Neuronal stem cell (in vitro differentiated cells): Measurements from ENCODE around the gene CD19.
"Not testable (repeated sequence)": the region's sequence is repeated elsewhere in the genome, so short reads cannot be mapped to it uniquely, and the experiment has no call there.

Experiments used
- DNase-seq: peaks from one replicate; pipeline ENCODE4 v3.0.0-alpha.2; 2013; ENCODE audit warnings: low spot score
- H2AFZ ChIP-seq: one replicate; pipeline ENCODE4 v1.6.1; 2013; ENCODE audit warnings: mild to moderate bottlenecking, low read length, inconsistent platforms
- H2AK5ac ChIP-seq: 2 replicates; pipeline ENCODE4 v1.6.1; 2013; ENCODE audit warnings: low read depth, mild to moderate bottlenecking, inconsistent platforms, low read length, moderate library complexity, mixed read lengths
- H2BK120ac ChIP-seq: 2 replicates; pipeline ENCODE4 v1.6.1; 2013; ENCODE audit warnings: low read depth, mild to moderate bottlenecking, inconsistent platforms, low read length, moderate library complexity, mixed read lengths
- H2BK12ac ChIP-seq: one replicate; pipeline ENCODE4 v1.6.1; 2013; ENCODE audit warnings: low read length, inconsistent platforms
- H2BK15ac ChIP-seq: 2 replicates; pipeline ENCODE4 v1.6.1; 2013; ENCODE audit warnings: mild to moderate bottlenecking, low read length, inconsistent platforms, mixed read lengths
- H2BK5ac ChIP-seq: one replicate; pipeline ENCODE4 v1.6.1; 2013; ENCODE audit warnings: inconsistent platforms, mild to moderate bottlenecking, low read length, moderate library complexity
- H3K14ac ChIP-seq: one replicate; pipeline ENCODE4 v1.6.1; 2013; ENCODE audit warnings: low read length, inconsistent platforms
- H3K18ac ChIP-seq: 2 replicates; pipeline ENCODE4 v1.6.1; 2013; ENCODE audit warnings: low read length, inconsistent platforms
- H3K23ac ChIP-seq: 2 replicates; pipeline ENCODE4 v1.6.1; 2013; ENCODE audit warnings: low read depth, mild to moderate bottlenecking, mixed read lengths, low read length, inconsistent platforms; ENCODE audit not compliant: poor library complexity
- H3K27ac ChIP-seq: replicated peaks from 3 replicates; pipeline ENCODE4 v1.5.1; 2013; ENCODE audit warnings: low read length, inconsistent platforms
- H3K27me3 ChIP-seq, 3 experiments: 2 replicates each; pipeline ENCODE4 v1.6.1; 2013; ENCODE audit warnings: low read length in 3 of 3, mild to moderate bottlenecking in 2 of 3, inconsistent platforms in 1 of 3, low read depth in 1 of 3, mixed read lengths in 1 of 3, moderate library complexity in 1 of 3; ENCODE audit not compliant: control insufficient read depth in 3 of 3, insufficient read depth in 3 of 3
- H3K36me3 ChIP-seq, 2 donors: replicated peaks in 1 of 2; 2 replicates each; pipeline ENCODE4 v1.6.1; 2013; ENCODE audit warnings: low read length in 2 of 2; ENCODE audit not compliant: control insufficient read depth in 2 of 2, insufficient read depth in 2 of 2
- H3K4ac ChIP-seq: 2 replicates; pipeline ENCODE4 v1.6.1; 2013; ENCODE audit warnings: inconsistent platforms, mild to moderate bottlenecking, low read length, moderate library complexity
- H3K4me1 ChIP-seq, 2 donors: 1 replicate in 1 of 2; 2 replicates in 1 of 2; pipeline ENCODE4 v1.6.1; 2013; ENCODE audit warnings: low read length in 2 of 2, low read depth in 1 of 2; ENCODE audit not compliant: control insufficient read depth in 2 of 2, insufficient read depth in 1 of 2
- H3K4me2 ChIP-seq: one replicate; pipeline ENCODE4 v1.6.1; 2013; ENCODE audit warnings: mild to moderate bottlenecking, low read length, inconsistent platforms; ENCODE audit not compliant: insufficient read depth, poor library complexity, severe bottlenecking
- H3K4me3 ChIP-seq, 2 donors: 2 replicates each; pipeline ENCODE4 v1.5.1; 2013; ENCODE audit warnings: low read length in 2 of 2, mild to moderate bottlenecking in 2 of 2, inconsistent platforms in 1 of 2, moderate library complexity in 1 of 2
- H3K79me1 ChIP-seq: one replicate; pipeline ENCODE4 v1.6.1; 2013; ENCODE audit warnings: low read depth, mild to moderate bottlenecking, inconsistent platforms, low read length, moderate library complexity
- H3K9ac ChIP-seq: one replicate; pipeline ENCODE4 v1.6.1; 2013; ENCODE audit warnings: mild to moderate bottlenecking, low read depth, low read length, inconsistent platforms; ENCODE audit not compliant: poor library complexity
- H3K9me3 ChIP-seq, 2 donors: replicated peaks in 1 of 2; 2 replicates each; pipeline versions ENCODE3 to v1.6.1; 2013; ENCODE audit warnings: low read length in 2 of 2, mild to moderate bottlenecking in 2 of 2, inconsistent platforms in 1 of 2, low read depth in 1 of 2, mixed read lengths in 1 of 2, moderate library complexity in 1 of 2; ENCODE audit not compliant: control insufficient read depth in 2 of 2, insufficient read depth in 1 of 2
- H4K8ac ChIP-seq: one replicate; pipeline ENCODE4 v1.6.1; 2013; ENCODE audit warnings: low read depth, mild to moderate bottlenecking, inconsistent platforms, low read length, moderate library complexity
- H4K91ac ChIP-seq: one replicate; pipeline ENCODE4 v1.6.1; 2013; ENCODE audit warnings: low read length, low read depth, mild to moderate bottlenecking, inconsistent platforms; ENCODE audit not compliant: poor library complexity
- WGBS, 2 donors: extraction: QIAGEN DNeasy Blood & Tissue Kit; methylation state at CpG; one replicate each; pipeline ENCODE4 v1.1.7; 2013; ENCODE audit warnings: missing lambda C conversion rate in 2 of 2, mixed read lengths in 1 of 2; ENCODE audit not compliant: insufficient read length in 2 of 2, insufficient replicate concordance in 1 of 2; ENCODE audit errors: extremely low coverage in 2 of 2; 5-methylcytosine and 5-hydroxymethylcytosine counted together

Gene CD19

DNA sequence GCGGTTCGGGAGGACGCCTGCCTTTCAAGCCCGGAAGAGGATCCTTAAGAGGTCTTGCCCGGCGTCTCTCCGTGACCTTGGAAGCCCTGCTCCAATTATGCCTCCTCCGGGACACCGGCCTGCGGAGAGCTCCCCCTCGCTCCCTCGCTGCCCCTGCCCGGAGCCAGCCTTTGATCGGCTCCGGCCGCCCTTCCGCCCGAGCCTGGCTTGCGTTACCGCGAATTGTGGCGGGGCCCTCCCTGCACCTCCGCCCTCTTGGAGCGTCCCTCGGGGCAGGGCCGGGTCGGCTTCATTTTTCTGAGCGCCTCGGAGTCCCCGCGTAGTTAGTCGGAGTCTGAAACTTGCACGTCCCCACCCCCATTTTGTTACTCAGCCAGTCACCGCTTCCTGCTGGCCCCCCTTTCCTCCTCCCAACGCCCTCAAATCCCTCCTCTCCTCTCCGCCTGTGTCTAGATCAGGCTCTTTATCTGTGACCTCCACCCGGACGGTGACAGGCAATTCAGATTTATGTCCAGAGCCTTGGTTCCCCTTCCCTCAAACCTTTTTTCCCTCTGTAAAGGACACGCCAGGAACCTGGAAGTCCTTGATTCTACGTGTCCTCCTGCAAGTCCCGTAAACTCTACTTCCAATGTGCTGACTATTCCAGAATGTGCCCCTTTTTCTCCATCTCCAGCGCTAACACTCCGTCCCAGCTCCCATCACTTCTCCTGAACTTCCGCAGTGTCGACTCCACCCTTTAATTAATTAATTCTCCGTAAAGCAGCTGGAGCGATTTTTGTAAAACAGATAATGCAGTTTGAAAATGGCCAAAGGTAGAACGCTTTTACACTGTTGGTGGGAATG, 6.2 kb upstream of the CD19 start:
- H3K4me3 ChIP-seq = peak overlapping the region; percentile 85 to 86
- H2BK15ac ChIP-seq = peak overlapping the region; percentile 95
- peak overlapping the region; percentile 97 for H3K23ac ChIP-seq
- peak overlapping the region; percentile 98 for H3K27ac ChIP-seq
- peak overlapping the region; percentile 99 for H4K91ac ChIP-seq
- H3K27me3 ChIP-seq = peaks cover 0 to 2% (median 0%) of the 10 kb centered on the region in 3 experiments
- H3K9ac ChIP-seq = peak overlapping the region; percentile 98
- H2AK5ac ChIP-seq = peak overlapping the region; percentile 26
- WGBS, 2 donors = no CpG with 5 or more reads among the region's 48 CpGs
- H3K36me3 ChIP-seq = peaks cover 0 to 10% of the 10 kb centered on the region in 2 donors
- peak overlapping the region; percentile 98 for H2BK5ac ChIP-seq
- H2AFZ ChIP-seq = peak overlapping the region; percentile 99
- no peaks in the 10 kb centered on the region for H3K9me3 ChIP-seq
- peaks cover 6% of the 10 kb centered on the region for H3K79me1 ChIP-seq
- H2BK120ac ChIP-seq = no peak overlapping the region
- peak overlapping the region; percentile 100 for H3K18ac ChIP-seq
- peak overlapping the region; percentile 97 for H2BK12ac ChIP-seq
- peaks cover 1 to 4% of the 10 kb centered on the region in 2 donors for H3K4me1 ChIP-seq
- H3K4me2 ChIP-seq = peak overlapping the region; percentile 83
- peak overlapping the region; percentile 85 for H3K14ac ChIP-seq
- no peak for DNase-seq
- no peak overlapping the region for H3K4ac ChIP-seq
- no peak overlapping the region for H4K8ac ChIP-seq

DNA sequence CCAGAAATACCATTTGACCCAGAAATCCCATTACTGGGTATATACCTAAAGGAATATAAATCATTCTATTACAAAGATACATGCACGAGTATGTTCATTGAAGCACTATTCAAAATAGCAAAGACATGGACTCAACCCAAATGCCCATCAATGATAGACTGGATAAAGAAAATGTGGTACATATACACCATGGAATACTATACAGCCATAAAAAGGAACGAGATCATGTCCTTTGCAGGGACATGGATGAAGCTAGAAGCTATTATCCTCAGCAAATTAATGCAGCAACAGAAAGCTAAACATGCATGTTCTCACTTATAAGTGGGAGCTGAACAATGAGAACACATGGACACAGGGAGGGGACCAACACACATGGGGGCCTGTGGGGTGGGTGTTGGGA, 5.5 kb upstream of the CD19 start:
- H3K4me2 ChIP-seq, H4K8ac ChIP-seq, H3K4ac ChIP-seq, H4K91ac ChIP-seq, H3K4me1 ChIP-seq, H2BK120ac ChIP-seq, H3K36me3 ChIP-seq, H2BK12ac ChIP-seq, H3K23ac ChIP-seq, DNase-seq, H3K79me1 ChIP-seq, H3K14ac ChIP-seq, H3K9me3 ChIP-seq, H3K27me3 ChIP-seq, H2AFZ ChIP-seq, H3K18ac ChIP-seq, H3K9ac ChIP-seq, H3K27ac ChIP-seq, H2AK5ac ChIP-seq, H2BK15ac ChIP-seq, H2BK5ac ChIP-seq: not testable (repeated sequence)
- no CpG with 5 or more reads among the region's 2 CpGs for WGBS, 2 donors
- peak overlapping the region in 1 of 2 donors; percentile 85 for H3K4me3 ChIP-seq

DNA sequence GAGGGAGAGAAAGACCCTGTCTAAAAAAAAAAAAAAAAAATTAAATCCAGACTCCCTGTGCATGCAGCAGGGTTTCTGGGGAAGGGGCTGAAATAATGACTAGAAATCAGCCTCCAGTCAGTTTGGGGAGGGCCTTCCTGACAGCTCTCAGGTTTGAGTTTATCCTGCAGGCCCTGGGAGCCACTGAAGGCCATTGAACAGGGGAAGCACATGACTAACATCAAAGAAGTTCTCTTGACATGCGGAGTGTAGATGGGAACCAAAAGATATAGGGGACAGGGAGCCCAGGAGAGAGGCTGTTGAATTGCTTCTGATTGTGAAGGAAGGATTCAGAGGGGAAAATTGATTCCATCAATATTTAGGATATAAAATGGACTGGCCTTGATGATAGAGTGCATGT, 4.0 kb upstream of the CD19 start:
- no peak overlapping the region for H3K4me3 ChIP-seq
- H2BK12ac ChIP-seq = no peak overlapping the region
- H3K9me3 ChIP-seq = no peaks in the 10 kb centered on the region
- H3K18ac ChIP-seq = no peak overlapping the region
- H3K9ac ChIP-seq = no peak overlapping the region
- H3K4me1 ChIP-seq = peaks cover 4 to 8% of the 10 kb centered on the region in 2 donors
- H3K23ac ChIP-seq = no peak overlapping the region
- H2BK15ac ChIP-seq = no peak overlapping the region
- no peak overlapping the region for H4K91ac ChIP-seq
- WGBS, 2 donors = no CpG with 5 or more reads among the region's 1 CpG
- no peak overlapping the region for H3K14ac ChIP-seq
- no peak overlapping the region for H2AK5ac ChIP-seq
- no peak overlapping the region for H3K4me2 ChIP-seq
- peaks cover 0 to 2% (median 0%) of the 10 kb centered on the region in 3 experiments for H3K27me3 ChIP-seq
- no peak for DNase-seq
- no peak overlapping the region for H3K4ac ChIP-seq
- H3K36me3 ChIP-seq = peaks cover 0 to 5% of the 10 kb centered on the region in 2 donors
- H4K8ac ChIP-seq = no peak overlapping the region
- H2BK5ac ChIP-seq = no peak overlapping the region
- H2BK120ac ChIP-seq = no peak overlapping the region
- no peak overlapping the region for H2AFZ ChIP-seq
- H3K79me1 ChIP-seq = peaks cover 4% of the 10 kb centered on the region
- no peak overlapping the region for H3K27ac ChIP-seq

DNA sequence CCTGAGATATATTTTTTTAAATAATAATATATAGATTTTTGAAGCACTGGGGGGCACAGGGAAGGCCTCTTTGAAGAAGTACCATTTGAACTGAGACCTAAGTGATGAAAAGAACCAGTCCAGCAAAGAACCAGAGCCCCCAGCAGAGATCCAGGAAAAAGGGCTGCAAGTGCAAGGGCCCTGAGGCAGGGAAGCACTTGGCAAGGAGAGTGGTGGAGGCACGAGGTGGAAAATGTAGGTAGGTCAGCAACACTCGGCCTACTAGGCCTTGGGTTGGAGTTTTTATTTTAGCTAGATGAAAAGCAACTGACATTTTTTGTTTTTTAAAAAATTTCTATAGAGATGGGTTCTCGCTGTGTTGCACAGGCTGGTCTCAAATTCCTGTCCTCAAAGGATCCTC, 1.6 kb upstream of the CD19 start:
- no peak overlapping the region for H3K9ac ChIP-seq

More for the DNA sequence above, 1.6 kb upstream of the CD19 start:
- no peaks in the 10 kb centered on the region for H3K27me3 ChIP-seq
- no peaks in the 10 kb centered on the region for H3K79me1 ChIP-seq
- no peak overlapping the region for H3K14ac ChIP-seq
- WGBS, 2 donors = no CpG with 5 or more reads among the region's 3 CpGs
- peak overlapping the region; percentile 91 for H2AFZ ChIP-seq
- H3K18ac ChIP-seq = no peak overlapping the region
- H2AK5ac ChIP-seq = no peak overlapping the region
- no peak for DNase-seq
- H3K23ac ChIP-seq = no peak overlapping the region
- no peaks in the 10 kb centered on the region for H3K36me3 ChIP-seq
- H3K27ac ChIP-seq = peak overlapping the region; percentile 87
- H3K4ac ChIP-seq = no peak overlapping the region
- H3K4me1 ChIP-seq = peaks cover 4% of the 10 kb centered on the region in 2 donors
- no peak overlapping the region for H3K4me3 ChIP-seq
- no peak overlapping the region for H2BK120ac ChIP-seq
- H2BK15ac ChIP-seq = no peak overlapping the region
- H3K4me2 ChIP-seq = no peak overlapping the region
- H2BK5ac ChIP-seq = no peak overlapping the region
- H4K91ac ChIP-seq = no peak overlapping the region
- H3K9me3 ChIP-seq = no peaks in the 10 kb centered on the region
- H2BK12ac ChIP-seq = no peak overlapping the region
- no peak overlapping the region for H4K8ac ChIP-seq
